Left hindlimb (tissue), 1 donor: ENCODE results near the gene STAG1.

ENCODE experiments used
- DNase-seq: peaks from one replicate; pipeline ENCODE4 v3.0.0-alpha.2; 2018

STAG1 gene

DNA sequence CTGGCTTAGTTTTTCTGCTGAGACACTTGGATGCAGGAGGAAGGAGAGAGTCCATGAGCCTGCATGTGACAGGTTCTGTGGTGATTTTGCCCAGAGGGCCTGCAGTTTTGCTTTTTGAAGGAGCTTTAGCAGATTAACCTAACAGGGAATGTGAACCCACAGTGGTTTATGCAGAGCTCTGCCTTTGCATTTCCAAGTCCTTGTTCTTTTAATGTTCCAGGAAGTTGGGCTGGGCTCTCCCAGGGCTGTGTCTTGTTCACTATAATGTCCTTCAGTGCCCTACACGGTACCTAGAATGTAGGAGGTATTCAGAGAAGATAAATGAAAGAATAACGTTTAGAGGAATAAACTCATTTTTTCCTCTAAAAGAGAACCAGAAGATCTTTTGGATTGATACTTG lies 451.7 kb downstream of the STAG1 start:
- no peak for DNase-seq

DNA sequence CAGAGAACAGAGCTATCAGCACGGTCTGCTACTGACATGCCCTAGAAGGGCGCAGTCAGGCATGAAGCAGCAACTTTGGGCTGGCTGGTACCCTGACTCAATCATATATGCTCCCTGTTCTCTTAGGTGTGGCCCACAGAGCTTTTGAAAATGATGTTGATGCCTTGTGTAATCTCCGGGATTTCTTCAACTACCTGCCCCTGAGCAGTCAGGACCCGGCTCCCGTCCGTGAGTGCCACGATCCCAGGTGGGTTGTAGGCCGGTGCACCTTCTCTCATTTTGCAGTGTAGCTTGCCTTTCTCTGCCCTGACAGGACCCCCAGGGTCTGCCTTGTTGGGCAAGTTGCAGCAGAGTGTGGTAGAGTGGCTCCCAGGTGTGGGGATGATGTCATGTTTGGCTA lies 454.4 kb downstream of the STAG1 start:
- no peak for DNase-seq

DNA sequence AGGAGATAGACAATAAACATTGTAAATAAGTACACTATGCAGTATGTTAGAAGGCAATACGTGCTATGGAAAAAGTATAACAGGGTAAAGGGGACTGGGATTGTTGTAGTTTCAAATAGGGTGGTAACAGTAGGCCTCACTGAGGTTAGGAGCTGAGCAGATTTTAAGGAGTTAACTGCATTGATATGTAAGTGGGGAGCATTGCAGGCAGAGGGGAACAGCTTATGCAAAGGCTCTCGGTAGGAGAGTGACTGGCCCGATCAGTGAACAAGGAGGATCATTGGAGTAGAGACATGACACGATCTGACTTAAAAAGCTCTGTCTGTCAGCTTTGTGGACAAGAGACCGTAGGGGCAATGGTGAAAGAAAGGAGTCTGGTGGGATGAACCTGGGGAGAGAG lies 455.2 kb downstream of the STAG1 start:
- no peak for DNase-seq

DNA sequence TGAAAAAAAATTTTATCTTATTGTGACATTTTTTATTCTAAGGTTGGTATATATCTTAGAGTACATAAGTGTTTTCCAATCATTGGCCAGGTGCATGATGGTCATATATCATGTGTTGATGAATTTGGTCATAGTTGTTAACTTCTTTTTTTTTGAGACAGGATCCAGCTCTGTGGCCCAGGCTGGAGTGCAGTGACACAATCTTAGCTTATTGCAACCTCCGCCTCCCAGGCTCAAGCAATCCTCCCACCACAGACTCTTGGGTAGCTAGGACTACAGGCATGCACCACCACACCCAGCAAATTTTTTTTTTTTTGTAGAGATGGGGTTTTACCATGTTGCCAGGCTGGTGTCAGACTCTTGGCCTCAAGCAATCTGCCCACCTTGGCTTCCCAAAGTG lies 458.0 kb downstream of the STAG1 start:
- no peak for DNase-seq

DNA sequence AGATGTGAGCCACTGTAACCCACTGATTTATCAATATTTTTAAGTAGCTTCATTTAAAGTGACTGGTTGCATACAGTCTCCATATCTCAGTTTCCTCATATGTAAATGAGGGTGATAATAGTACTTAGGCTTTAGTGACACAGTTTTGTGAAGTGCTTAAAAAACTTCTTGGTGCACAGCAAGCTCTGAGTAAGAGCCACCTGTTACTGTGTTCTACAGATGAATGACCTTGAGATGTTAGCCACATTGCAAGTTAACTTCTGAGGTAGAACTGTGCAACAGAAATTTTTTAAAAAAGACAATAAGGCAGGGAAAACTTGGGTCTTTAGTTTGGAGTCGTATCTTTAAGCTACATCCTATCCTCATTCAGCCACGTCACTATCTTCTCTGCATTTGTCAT lies 458.9 kb downstream of the STAG1 start:
- DNase-seq, result no peak

DNA sequence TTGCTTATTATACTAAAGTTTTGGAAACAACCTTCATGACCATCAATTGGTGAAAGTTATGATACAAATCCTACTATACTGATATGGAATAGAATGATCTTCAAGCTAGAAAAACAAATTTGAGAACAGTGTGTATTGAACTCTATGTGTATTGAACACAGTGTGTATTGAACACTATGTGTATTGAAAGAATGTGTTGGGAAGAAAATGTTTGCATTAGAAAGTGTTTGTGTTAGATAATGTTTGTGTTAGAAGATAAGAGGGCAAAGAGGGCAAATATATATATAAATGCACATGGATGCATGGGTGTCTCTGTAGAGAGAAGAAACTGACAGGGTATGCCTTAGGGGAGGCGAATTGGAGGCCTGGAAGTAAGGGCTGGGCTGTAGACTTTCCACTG lies 459.7 kb downstream of the STAG1 start:
- no peak for DNase-seq

DNA sequence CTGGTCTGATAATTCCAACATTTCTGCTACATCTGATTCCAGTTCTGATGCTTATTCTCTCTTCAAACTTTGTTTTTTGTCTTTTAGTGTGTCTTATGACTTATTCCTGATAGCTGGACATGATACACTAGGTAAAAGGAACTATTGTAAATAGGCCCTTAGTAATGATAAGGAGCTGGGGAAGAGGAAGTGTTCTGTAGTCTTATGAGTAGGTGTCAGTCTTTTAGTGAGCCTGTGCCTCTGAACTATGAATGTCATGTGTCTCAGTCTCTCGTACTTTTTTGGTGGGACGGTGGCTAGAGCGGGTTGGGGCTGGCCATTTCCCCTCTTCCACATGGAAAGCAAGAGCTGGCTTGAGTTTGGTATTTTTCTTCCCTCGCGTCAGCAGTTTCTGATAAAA lies 460.9 kb downstream of the STAG1 start:
- DNase-seq, result no peak
